ENCODE measurements around the gene ABCC6.

ABCC6 gene

GRCh38 chr16:16139806-16140205, 83.5 kb downstream of the ABCC6 start:
- DNase-seq, result no peak

GRCh38 chr16:16139061-16139460, 84.2 kb downstream of the ABCC6 start:
- no peak for DNase-seq

GRCh38 chr16:16138034-16138635, 85.2 kb downstream of the ABCC6 start:
- no peak for DNase-seq

GRCh38 chr16:16137110-16137509, 86.2 kb downstream of the ABCC6 start:
- no peak for DNase-seq

- DNase-seq, result no peak
These were observed 86.7 kb downstream of the ABCC6 start for GRCh38 chr16:16136588-16136987.

- no peak for DNase-seq
These were observed 89.2 kb downstream of the ABCC6 start for GRCh38 chr16:16133943-16134604.

- DNase-seq, result no peak
These were observed 91.6 kb downstream of the ABCC6 start for GRCh38 chr16:16131659-16132058.

- no peak for DNase-seq
These were observed 92.1 kb downstream of the ABCC6 start for GRCh38 chr16:16131204-16131603.

- peak; percentile 65 for DNase-seq
These were observed 95.7 kb downstream of the ABCC6 start for GRCh38 chr16:16127469-16128116.

- DNase-seq, result no peak
These were observed 96.4 kb downstream of the ABCC6 start for GRCh38 chr16:16126896-16127295.

GRCh38 chr16:16124974-16125373, 98.3 kb downstream of the ABCC6 start:
- DNase-seq, result no peak

- DNase-seq, result no peak
These were observed 98.9 kb downstream of the ABCC6 start for GRCh38 chr16:16124438-16124837.

- DNase-seq, result no peak
These were observed 101.0 kb downstream of the ABCC6 start for GRCh38 chr16:16122264-16122663.

GRCh38 chr16:16121185-16121727, 102.0 kb downstream of the ABCC6 start:
- DNase-seq, result no peak

- DNase-seq, result no peak
These were observed 102.7 kb downstream of the ABCC6 start for GRCh38 chr16:16120382-16121184.

GRCh38 chr16:16120044-16120381, 103.3 kb downstream of the ABCC6 start:
- DNase-seq, result no peak

- DNase-seq, result no peak
These were observed 105.0 kb downstream of the ABCC6 start for GRCh38 chr16:16118337-16118736.

GRCh38 chr16:16116841-16117240, 106.5 kb downstream of the ABCC6 start:
- DNase-seq, result no peak

GRCh38 chr16:16113076-16113475, 110.2 kb downstream of the ABCC6 start:
- no peak for DNase-seq

GRCh38 chr16:16112450-16113053, 110.7 kb downstream of the ABCC6 start:
- no peak for DNase-seq

GRCh38 chr16:16111639-16112038, 111.7 kb downstream of the ABCC6 start:
- DNase-seq, result no peak

GRCh38 chr16:16110111-16110490, 113.2 kb downstream of the ABCC6 start:
- no peak for DNase-seq

Data from CD4-positive, alpha-beta T cell treated with Interleukin-15 for 1 hour (primary cell).